Smooth muscle cell (in vitro differentiated cells): ENCODE data around the gene AGPAT1. TPM values are rescaled to one million over a fixed set of nuclear protein-coding genes. Genes with fewer than 3 reads are reported as not detected.

ENCODE experiments used
- DNase-seq: peaks from one replicate; lab custom pipeline; 2025; ENCODE audit not compliant: unreplicated experiment; lab: John Stamatoyannopoulos, UW
- H2AFZ ChIP-seq: fragments of 200-600 bp; sonication (generic); 2 replicates; pipeline ENCODE4 v1.6.0; 2016; ENCODE audit warnings: antibody characterized with exemption, low read depth, mild to moderate bottlenecking
- H3F3A ChIP-seq: fragments of 200-600 bp; sonication (generic); 2 replicates; pipeline ENCODE4 v1.6.0; 2017; ENCODE audit warnings: antibody characterized with exemption, low read depth
- H3K27ac ChIP-seq: fragments of 200-600 bp; sonication (generic); 2 replicates; pipeline ENCODE4 v1.5.1; 2016; ENCODE audit warnings: low read depth, mild to moderate bottlenecking
- H3K27me3 ChIP-seq: fragments of 200-600 bp; sonication (generic); 2 replicates; pipeline ENCODE4 v1.6.1; 2016; ENCODE audit warnings: low read depth, mild to moderate bottlenecking
- H3K36me3 ChIP-seq: fragments of 200-600 bp; sonication (generic); 2 replicates; pipeline ENCODE4 v1.5.1; 2016; ENCODE audit warnings: low read depth
- H3K4me1 ChIP-seq: fragments of 200-600 bp; sonication (generic); 2 replicates; pipeline ENCODE4 v1.5.1; 2016; ENCODE audit warnings: low read depth
- H3K4me2 ChIP-seq: fragments of 200-600 bp; sonication (generic); 2 replicates; pipeline ENCODE4 v1.6.0; 2016; ENCODE audit warnings: mild to moderate bottlenecking
- H3K4me3 ChIP-seq: fragments of 200-600 bp; sonication (generic); 2 replicates; pipeline ENCODE4 v1.5.1; 2016; ENCODE audit warnings: mild to moderate bottlenecking
- H3K79me2 ChIP-seq: fragments of 200-600 bp; sonication (generic); 2 replicates; pipeline ENCODE4 v1.6.0; 2016; ENCODE audit warnings: low read depth, mild to moderate bottlenecking
- H3K9ac ChIP-seq: fragments of 200-600 bp; sonication (generic); 2 replicates; pipeline ENCODE4 v1.6.0; 2016; ENCODE audit warnings: low read depth
- H3K9me3 ChIP-seq: fragments of 200-600 bp; sonication (generic); replicated peaks from 2 replicates; pipeline ENCODE4 v1.5.1; 2016; ENCODE audit warnings: low read depth
- H4K20me1 ChIP-seq: fragments of 200-600 bp; sonication (generic); 2 replicates; pipeline ENCODE4 v1.6.0; 2016; ENCODE audit warnings: low read depth
- CTCF ChIP-seq: fragments of 200-600 bp; sonication (generic); IDR thresholded peaks from 2 replicates; pipeline ENCODE4 v1.5.1; 2017; ENCODE audit warnings: borderline replicate concordance, mild to moderate bottlenecking, antibody characterized with exemption; ENCODE audit not compliant: insufficient read depth, poor library complexity, severe bottlenecking
- WGBS: methylation state at CpG from one replicate; pipeline ENCODE4 v1.1.7; 2016; ENCODE audit warnings: low lambda C conversion rate; 5-methylcytosine and 5-hydroxymethylcytosine counted together
- polyA plus RNA-seq: library from polyadenylated mRNA; unstranded; fragments of >200 nt; fragmentation: Nextera tagmentation; extraction: Ambion mirVana; gene quantifications from 2 replicates; pipeline ENCODE4 v1.2.1, GENCODE V29; 2016
- total RNA-seq: library from RNA; depleted of rRNA; stranded (reverse); fragments of >200 nt; gene quantifications from 2 replicates; pipeline ENCODE4 v1.2.3, GENCODE V29; 2014

AGPAT1 gene
- total and polyA plus RNA-seq, 2 experiments from 2014 or later, result 52.4 to 71.1 TPM

- DNase-seq, result no peak
- 10% methylated on average over 13 of the region's 24 CpGs for WGBS
- H2AFZ ChIP-seq, result peak within 1 kb of the TSS; percentile 20
- no peaks in the 10 kb centered on the region for H3K9me3 ChIP-seq
- H3K36me3 ChIP-seq, result no peaks in the 10 kb centered on the region
- no peak for TF ChIP-seq CTCF
- peak within 1 kb of the TSS; percentile 85 for H3K4me3 ChIP-seq
- H3F3A ChIP-seq, result no peaks in the 10 kb centered on the region
- peaks cover 18% of the 10 kb centered on the region for H3K4me1 ChIP-seq
- peaks cover 26% of the 10 kb centered on the region for H3K27me3 ChIP-seq
- H3K79me2 ChIP-seq, result peaks cover 10% of the 10 kb centered on the region
- no peaks in the 10 kb centered on the region for H4K20me1 ChIP-seq
- peak within 1 kb of the TSS; percentile 91 for H3K27ac ChIP-seq
- H3K4me2 ChIP-seq, result peak within 1 kb of the TSS; percentile 90
- peak within 1 kb of the TSS; percentile 87 for H3K9ac ChIP-seq
Measured at GRCh38 chr6:32151863-32152768, 23.8 kb downstream of the AGPAT1 start, which contains the start of gene PRRT1. Gene PRRT1, minus strand, starts transcription at chr6:32151939. Its CDS starts 112 bp downstream, at chr6:32151827.

GRCh38 chr6:32151181-32151862 lies 24.6 kb downstream of the AGPAT1 start:
- Histone ChIP-seq H3K4me1 (peaks cover 18% of the 10 kb centered on the region), H3K4me3 (peak overlapping the region; percentile 85), H3K27me3 (peaks cover 26% of the 10 kb centered on the region), H3K9me3 (no peaks in the 10 kb centered on the region), H3K9ac (no peak overlapping the region), H2AFZ (no peak overlapping the region), H3K79me2 (peaks cover 10% of the 10 kb centered on the region), H3K4me2 (peak overlapping the region; percentile 90), H3K27ac (no peak overlapping the region), H4K20me1 (no peaks in the 10 kb centered on the region), H3K36me3 (no peaks in the 10 kb centered on the region), H3F3A (no peaks in the 10 kb centered on the region)
- no peak for DNase-seq
- no peak for TF ChIP-seq CTCF
- 46% methylated on average over 5 of the region's 8 CpGs for WGBS

- DNase-seq, result no peak
- Histone ChIP-seq H3K27ac (no peak overlapping the region), H3K27me3 (peaks cover 26% of the 10 kb centered on the region), H3K9ac (no peak overlapping the region), H3K4me1 (peaks cover 17% of the 10 kb centered on the region), H3F3A (no peaks in the 10 kb centered on the region), H2AFZ (no peak overlapping the region), H3K9me3 (no peaks in the 10 kb centered on the region), H4K20me1 (no peaks in the 10 kb centered on the region), H3K36me3 (no peaks in the 10 kb centered on the region), H3K79me2 (peaks cover 9% of the 10 kb centered on the region), H3K4me2 (peak overlapping the region; percentile 90), H3K4me3 (peak overlapping the region; percentile 27)
- TF ChIP-seq CTCF, result no peak
- 24% methylated on average over 37 of the region's 55 CpGs for WGBS
Measured at GRCh38 chr6:32149932-32150870, 25.7 kb downstream of the AGPAT1 start.
